GM19238 (cell line): Measurements from ENCODE around the gene SLC7A11.
"Not testable (repeated sequence)": the region's sequence is repeated elsewhere in the genome, so short reads cannot be mapped to it uniquely, and the experiment has no call there.

Source experiments
- DNase-seq: peaks from one replicate; pipeline ENCODE4 v3.0.0; 2011; ENCODE audit warnings: low spot score; ENCODE audit not compliant: insufficient read length

Gene SLC7A11

GRCh38 chr4:138243369-138243768 is 1.2 kb upstream of the SLC7A11 start:
- no peak for DNase-seq

DNA sequence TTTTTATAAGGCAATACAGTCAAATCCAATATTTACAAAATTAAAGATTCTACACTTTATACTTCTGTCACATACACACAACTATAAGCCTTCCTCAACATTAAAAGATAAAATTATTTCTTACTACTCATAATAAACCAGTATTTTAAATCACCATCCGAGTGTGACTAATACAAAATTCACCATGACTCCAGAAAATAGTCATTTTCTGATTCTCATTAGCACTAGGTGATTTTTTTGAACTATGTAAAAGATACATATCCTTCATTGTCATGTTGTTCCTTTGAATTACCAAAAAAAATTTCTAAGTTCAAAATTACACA is 646 bp upstream of the SLC7A11 start:
- no peak for DNase-seq

DNA sequence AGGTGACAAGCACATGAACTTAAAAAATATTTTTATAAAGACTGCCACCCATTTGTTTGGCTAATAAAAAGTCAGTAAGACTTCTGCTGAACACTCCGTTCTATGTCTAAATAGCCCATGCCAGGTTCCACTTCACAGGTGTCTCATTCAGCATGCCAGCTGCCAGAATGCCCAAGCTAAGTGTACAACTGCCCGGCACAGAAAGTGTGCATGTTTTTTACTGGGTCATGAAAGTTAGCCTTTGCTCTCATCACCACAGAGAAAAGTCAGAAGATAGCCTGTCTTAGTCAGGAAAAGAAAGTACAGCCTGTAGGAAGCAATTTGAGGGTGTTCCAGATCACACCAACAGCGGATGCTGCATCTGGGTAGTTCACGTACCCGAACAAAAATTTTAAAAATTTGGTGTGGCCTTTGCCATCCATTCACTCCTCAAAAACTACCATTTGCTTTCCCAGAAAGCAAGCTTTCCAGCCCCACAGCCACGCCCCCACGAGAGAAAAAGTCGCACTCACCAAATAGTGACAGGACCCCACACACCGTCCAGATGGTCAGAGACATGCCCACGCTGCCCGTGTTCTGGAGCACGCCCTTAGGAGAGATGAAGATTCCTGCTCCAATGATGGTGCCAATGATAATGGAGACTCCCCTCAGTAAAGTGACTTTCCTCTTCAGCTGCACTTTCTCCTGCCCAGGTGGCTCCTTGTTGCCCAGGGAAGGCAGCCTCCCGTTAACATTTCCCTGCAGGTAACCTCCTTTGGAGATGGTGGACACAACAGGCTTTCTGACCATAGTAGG is 671 bp downstream of the SLC7A11 start:
- no peak for DNase-seq

DNA sequence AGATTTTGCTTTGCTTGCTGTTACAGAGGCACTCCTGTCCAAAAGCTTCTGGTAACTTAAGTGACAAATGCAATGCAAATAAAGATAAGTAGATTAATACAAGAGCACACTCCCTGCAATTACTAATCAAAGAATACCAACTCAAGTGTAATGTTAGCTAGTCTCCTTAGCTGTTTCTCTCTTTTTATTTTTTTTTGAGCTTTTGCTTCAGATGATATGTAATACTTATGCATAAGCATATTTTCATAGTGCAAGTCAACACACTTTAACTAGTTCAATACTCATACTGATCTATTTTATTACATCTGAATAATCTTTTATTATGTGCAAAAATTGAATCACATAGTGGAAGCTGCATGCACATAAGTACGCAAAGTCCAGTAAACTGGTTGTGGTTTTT is 2.7 kb downstream of the SLC7A11 start:
- no peak for DNase-seq

DNA sequence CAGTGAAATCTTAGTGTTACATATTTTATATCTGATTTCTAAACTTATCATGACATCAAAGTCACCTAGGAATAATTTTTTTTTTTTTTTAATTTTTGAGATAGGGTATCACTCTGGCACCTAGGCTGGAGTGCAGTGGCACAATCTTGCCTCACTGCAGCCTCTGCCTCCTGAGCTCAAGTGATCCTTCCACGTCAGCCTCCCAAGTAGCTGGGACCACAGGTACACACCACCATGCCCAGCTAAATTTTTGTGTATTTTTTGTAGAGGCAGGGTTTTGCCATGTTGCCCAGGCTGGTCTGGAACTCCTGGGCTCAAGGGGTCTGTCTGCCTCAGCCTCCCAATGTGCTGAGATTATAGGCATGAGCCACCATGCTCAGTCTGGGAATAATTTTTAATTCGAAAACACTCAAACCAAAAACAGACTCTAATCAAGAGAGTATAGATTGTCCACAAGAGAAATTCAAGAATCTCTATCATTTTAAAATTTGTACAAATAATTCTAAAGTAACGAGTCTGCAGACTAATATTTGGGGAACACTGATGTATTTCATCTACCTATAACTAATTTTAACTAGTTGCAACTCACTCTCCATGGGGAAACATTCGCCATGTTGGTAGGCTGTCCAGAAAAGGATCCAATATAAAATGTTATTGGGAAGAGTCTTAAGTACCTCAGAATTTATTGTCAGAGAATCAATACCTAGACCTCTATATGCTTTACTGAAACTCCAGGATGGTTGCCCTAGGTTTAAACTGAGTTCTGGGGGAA is 3.4 kb downstream of the SLC7A11 start:
- DNase-seq, result no peak

- not testable (repeated sequence) for DNase-seq
Observed at GRCh38 chr4:138237132-138237531, 5.0 kb downstream of the SLC7A11 start.

DNA sequence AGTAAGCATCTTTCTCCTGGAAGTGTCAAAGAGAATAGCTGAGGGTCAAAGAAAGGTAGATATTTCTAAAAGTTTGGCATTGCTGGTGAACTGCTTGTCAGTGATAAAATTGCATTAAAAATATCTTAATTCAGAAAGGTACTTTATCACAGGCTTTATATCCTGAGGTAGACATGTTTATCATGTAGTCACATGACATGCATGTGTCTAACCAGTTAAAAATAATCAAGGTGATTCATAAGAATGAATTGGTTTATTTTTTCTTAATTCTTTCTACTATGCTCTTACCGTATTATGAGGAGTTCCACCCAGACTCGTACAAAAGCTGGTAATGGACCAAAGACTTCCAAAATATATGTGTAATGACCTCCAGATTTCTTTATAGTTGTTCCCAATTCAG is 6.1 kb downstream of the SLC7A11 start:
- DNase-seq, result no peak

DNA sequence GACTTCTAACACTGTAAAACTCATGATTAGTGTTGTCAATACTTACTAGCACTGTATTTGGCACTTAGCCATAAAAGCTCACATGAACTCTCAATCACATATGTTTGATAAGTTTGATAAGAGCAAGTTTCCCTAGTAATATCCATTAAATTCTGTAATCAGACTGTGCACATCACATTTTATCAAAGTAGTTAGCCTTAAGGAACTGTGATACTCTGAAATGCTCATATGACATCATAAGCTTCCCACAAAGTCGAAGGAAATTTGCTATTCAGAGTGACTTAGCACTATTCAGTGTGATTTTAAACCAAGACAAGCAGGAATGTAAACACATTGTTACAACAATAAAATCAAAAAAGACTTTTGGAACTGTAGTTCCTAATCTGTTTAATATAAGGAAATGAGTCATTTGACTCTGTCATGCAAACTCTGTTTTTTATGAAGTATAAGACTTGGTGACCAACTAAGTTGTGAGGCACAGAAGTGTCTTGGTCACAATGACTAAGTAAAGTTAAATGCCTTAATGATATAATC is 6.7 kb downstream of the SLC7A11 start:
- no peak for DNase-seq

DNA sequence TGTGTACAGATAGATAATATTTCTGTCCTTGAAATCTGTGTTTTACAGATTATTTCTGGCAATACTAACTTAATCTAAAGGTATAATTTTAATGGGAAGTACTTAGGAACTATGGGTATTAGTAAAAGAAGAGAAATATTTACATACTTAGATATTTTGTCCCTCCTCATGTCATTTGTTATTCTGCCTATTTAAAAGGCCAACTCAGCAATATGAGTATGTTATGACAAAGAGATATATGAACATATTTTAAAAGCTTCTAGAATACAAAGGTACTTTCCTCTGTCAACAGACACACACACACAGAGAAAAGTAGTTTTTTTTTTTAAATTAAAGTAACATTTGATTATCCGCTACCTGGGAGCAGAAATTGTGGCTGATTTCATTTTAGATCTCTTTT is 7.9 kb downstream of the SLC7A11 start:
- no peak for DNase-seq

DNA sequence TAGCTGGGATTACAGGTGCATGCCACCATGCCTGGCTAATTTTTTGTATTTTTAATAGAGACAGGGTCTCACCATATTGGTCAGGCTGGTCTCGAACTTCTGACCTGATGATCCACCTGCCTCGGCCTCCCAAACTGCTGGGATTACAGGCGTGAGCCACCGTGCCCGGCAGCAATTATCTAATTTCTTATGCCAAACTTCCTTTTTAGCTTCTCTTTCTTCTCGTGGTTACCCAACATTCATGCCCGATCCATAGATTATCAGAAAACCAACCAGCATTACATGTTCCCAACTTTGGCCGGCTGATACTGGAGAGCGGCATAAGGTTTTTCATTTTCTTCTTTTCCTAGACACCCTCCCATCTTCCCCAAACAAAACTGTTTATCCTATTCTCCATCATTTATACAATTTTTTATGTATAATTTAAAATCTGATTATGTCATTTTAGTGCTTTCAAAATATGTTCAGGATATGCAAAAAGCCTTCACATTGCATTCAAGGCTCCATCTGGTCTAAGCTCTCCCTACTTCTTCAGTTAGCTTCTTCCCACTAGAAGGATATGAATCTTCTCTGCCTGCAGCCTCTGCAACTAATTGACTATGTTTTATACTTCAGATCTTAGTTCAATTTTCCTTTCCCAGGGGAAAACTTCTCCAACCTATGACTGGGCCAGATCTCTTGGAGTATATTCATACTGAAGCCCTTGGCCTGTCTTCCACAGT is 8.7 kb downstream of the SLC7A11 start:
- DNase-seq, result no peak

GRCh38 chr4:138232364-138232763 is 9.8 kb downstream of the SLC7A11 start:
- no peak for DNase-seq

DNA sequence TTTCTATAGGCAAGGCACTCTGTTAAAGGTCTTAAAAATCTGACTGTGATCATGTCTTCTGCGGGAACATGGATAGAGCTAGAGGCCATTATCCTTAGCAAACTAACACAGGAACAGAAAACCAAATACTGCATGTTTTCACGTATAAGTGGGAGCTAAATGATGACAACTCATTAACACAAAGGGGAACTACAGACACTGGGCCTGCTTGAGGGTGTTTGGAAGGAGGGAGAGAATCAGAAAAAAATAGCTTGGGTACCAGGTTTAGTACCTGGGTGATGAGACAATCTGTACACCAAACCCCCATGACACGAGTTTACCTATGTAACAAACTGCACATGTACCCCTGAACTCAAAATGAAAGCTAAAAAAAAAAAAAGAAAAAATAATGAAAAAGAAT is 12.1 kb downstream of the SLC7A11 start:
- DNase-seq, result no peak

GRCh38 chr4:138229160-138229559 is 13.0 kb downstream of the SLC7A11 start:
- DNase-seq, result no peak

DNA sequence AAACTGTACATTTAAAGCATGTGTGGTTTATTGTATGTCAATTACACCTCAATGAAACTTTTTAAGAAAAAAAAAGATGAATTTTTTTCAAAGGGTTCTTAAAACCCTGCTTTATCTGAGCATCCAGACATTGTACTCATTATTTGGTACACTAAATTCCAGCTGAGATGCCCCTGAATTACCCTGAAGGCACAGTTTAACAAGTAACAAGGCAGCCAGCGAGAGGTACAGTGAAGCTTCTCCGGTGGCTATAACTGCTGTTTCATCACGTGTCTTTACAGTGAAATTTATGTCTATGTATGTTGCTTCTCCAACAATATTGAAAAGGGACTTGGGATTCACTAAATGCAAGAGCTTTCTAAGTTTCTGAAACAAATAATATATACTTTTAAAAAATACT is 15.8 kb downstream of the SLC7A11 start:
- no peak for DNase-seq

GRCh38 chr4:138225477-138225876 is 16.7 kb downstream of the SLC7A11 start:
- DNase-seq, result no peak

DNA sequence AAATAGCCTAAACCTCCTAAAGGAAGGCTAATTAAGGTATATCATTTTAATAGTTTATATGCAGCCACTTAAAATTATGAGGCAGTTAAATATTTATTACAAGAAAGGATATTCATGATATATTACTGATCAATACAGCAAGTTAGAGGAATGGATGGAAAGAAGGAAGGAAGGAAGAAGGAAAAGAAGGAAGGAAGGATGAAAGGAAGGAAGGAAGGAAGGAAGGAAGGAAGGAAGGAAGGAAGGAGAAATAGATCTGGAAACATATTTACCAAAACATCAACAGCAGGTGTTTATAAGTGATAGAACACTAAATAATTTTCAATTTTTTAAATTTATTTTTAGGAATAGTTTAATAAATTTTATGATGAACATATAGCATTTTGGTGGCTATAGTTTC is 17.5 kb downstream of the SLC7A11 start:
- DNase-seq, result no peak

- DNase-seq, result no peak
Observed at GRCh38 chr4:138223231-138223910, 18.8 kb downstream of the SLC7A11 start.

DNA sequence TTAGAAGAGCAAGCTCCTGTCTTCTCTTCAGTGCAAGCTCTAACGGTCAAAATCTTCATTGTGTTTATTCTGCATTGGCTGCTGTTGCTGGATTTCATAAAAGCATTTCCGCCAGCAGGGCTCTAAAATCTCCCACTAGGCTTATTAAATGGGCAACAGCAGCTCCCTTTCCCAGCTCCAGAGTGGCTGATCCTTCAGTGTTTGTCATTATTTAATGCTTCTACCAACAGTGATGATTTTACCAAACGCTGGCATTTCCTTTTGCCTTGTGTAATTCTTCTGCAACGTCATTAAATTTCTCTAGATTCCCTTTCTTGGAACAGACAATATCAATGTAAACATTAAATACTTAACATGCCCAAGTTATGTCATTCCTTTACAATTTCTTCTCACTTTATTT is 20.1 kb downstream of the SLC7A11 start:
- DNase-seq, result no peak

DNA sequence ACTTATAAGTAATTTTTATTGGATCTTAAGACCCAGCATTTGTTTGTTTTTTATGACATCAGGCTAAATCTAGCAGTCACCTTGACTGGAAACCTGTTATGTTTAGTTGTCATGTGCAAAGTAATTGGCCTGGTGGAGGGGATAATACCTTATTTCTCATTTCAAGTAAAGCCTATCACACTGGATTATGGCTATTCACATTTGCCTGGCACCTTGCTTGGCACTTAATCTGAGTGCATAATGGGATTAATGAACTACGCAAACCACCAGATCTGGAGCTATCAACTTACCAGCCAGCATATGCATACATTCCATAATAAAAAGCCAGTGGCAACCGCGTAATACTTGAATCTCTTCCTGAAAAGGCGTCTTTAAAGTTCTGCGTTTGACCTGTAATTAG is 23.2 kb downstream of the SLC7A11 start:
- no peak for DNase-seq

DNA sequence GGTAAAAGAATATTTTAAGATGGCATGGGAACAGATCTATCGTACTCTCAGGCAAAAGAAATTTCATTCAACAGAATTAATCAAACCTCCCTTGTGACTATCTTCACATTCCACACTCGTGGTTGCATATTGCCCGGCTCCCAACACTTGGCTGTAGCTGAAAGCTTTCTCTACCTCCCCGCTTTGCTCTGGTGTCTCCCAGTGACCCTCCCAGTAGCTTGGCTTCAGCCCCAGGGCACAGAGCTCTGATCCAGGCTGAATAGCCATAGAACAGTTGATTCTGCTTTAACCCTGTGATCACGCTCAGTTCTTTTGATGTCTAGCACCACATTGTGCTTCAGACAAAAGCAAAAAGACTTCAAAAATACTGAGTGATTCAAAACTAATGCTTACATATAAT is 24.6 kb downstream of the SLC7A11 start:
- DNase-seq, result no peak

- no peak for DNase-seq
Observed at GRCh38 chr4:138216272-138216867, 25.8 kb downstream of the SLC7A11 start.
